ENCODE results near the gene NCOA3. TPM values are rescaled to one million over a fixed set of nuclear protein-coding genes. Genes with fewer than 3 reads are reported as not detected.

NCOA3 gene
- total and polyA plus RNA-seq, 2 donors (not counting 1 experiment from before 2014, with no cell fraction given): 22.3 to 23.1 TPM

DNA sequence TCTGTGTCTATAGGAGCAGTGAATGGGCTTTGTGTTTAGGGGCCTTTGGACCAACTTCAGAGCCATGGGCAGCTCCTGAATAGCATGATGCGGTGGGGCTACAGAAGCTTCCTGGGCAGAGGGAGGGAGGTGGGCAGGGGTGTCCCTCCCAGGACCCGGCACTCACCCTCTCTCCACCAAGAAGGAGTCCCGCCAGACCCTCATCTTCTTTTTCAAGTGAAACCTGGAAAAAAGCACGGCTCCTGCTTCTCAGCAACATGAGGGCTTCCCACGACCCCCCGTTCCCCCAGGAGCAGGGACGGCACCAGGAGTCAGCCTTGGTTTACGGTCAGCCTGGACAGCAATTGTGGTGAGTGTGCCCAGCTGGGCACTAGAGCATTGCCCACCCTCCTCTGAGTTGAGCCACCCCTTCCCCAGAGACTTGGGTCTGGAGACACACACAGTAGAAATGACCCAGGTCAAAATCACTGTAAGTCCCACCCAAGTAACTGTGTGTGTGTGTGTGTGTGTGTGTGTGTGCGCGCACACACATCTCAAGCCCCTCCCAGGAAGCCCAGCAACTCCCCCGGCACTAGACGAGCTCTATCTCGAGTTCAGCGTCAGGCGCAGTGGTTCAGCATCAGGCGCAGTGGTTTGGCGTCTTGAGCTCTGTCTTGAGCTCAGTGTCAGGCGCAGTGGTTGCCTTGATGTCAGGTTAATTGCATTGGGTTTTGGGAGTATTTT, 175.4 kb downstream of the NCOA3 start:
- DNase-seq (ENCODE audit: low read depth in 2 of 2): no peak
- Histone ChIP-seq H3K79me2 (ENCODE audit: control insufficient read depth, insufficient read depth, low read length) (no peaks in the 10 kb centered on the region), H3K4me2 (ENCODE audit: extremely low read depth, insufficient read depth, low read length) (no peak overlapping the region), H3K36me3 (ENCODE audit: control insufficient read depth, insufficient read depth, low read length) (no peaks in the 10 kb centered on the region), H3K27ac (ENCODE audit: insufficient read depth, low read length) (no peak overlapping the region), H3K27me3 (ENCODE audit: control insufficient read depth, insufficient read depth, low read length) (no peaks in the 10 kb centered on the region), H3K4me3 (replicated peaks in 1 of 4; ENCODE audit: control extremely low read depth in 1 of 4, insufficient read depth in 1 of 4, low read depth in 3 of 4, low read length in 4 of 4) (no peak overlapping the region), H4K20me1 (ENCODE audit: control insufficient read depth, extremely low read depth, insufficient read depth, low read length) (no peaks in the 10 kb centered on the region), H3K9ac (ENCODE audit: insufficient read depth, low read length) (no peak overlapping the region), H3K4me1 (ENCODE audit: control insufficient read depth, extremely low read depth, insufficient read depth, low read length) (no peaks in the 10 kb centered on the region), H2AFZ (ENCODE audit: low read length) (no peak overlapping the region), H3K9me3 (ENCODE audit: control insufficient read depth, insufficient read depth, low read depth, low read length) (no peaks in the 10 kb centered on the region)
- TF ChIP-seq EZH2 (IDR thresholded peaks at IDR 0.05; ENCODE audit: low read length, missing control alignments): no peak
- TF ChIP-seq, protein P1, sequence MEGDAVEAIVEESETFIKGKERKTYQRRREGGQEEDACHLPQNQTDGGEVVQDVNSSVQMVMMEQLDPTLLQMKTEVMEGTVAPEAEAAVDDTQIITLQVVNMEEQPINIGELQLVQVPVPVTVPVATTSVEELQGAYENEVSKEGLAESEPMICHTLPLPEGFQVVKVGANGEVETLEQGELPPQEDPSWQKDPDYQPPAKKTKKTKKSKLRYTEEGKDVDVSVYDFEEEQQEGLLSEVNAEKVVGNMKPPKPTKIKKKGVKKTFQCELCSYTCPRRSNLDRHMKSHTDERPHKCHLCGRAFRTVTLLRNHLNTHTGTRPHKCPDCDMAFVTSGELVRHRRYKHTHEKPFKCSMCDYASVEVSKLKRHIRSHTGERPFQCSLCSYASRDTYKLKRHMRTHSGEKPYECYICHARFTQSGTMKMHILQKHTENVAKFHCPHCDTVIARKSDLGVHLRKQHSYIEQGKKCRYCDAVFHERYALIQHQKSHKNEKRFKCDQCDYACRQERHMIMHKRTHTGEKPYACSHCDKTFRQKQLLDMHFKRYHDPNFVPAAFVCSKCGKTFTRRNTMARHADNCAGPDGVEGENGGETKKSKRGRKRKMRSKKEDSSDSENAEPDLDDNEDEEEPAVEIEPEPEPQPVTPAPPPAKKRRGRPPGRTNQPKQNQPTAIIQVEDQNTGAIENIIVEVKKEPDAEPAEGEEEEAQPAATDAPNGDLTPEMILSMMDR (conservative IDR thresholded peaks at IDR 0.05 in 1 of 2, IDR thresholded peaks at IDR 0.05 in 1 of 2; ENCODE audit: low read depth in 1 of 2, low read length in 2 of 2): no peak

DNA sequence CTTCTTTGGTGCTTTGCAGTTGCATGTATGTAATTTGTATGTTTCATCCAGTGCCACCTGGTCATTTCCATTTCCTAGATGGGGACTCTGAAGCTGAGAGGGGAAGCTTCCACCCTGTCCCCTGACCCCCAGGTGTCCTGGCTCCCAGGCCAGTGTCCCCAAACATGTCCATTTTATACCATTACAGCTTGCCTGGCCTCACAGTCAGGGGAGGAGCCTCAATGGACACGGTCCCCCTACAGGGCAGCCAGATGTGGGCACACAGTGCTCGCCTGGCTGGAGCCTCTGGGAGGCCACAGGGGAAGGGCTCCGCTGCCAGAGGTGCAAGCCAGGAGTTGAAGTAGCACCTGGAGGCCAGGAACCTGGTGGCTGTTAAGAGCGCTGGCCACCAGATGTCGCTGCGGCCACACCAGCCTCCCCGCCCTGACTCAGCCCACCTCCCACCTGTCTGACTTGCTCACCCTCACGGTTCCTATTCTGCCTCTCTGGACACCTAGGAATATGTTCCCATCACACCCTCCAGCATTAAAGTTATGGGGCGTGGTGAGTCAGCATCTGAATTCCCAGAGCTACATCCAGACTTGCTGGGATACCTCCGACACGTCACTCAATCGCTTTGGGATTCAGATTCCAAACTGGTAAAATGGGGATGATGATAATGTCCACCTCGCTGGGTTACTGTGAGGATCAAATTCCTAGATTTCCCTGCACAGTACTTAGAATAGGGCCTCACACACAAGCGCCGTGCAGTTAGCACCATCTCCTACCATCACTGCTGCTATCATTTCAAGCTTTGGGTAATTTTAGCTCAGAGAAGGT, 176.2 kb downstream of the NCOA3 start:
- Histone ChIP-seq H3K4me1 (ENCODE audit: control insufficient read depth, extremely low read depth, insufficient read depth, low read length) (no peaks in the 10 kb centered on the region), H3K4me3 (replicated peaks in 1 of 4; ENCODE audit: control extremely low read depth in 1 of 4, insufficient read depth in 1 of 4, low read depth in 3 of 4, low read length in 4 of 4) (no peak overlapping the region), H3K79me2 (ENCODE audit: control insufficient read depth, insufficient read depth, low read length) (no peaks in the 10 kb centered on the region), H3K36me3 (ENCODE audit: control insufficient read depth, insufficient read depth, low read length) (no peaks in the 10 kb centered on the region), H3K9me3 (ENCODE audit: control insufficient read depth, insufficient read depth, low read depth, low read length) (no peaks in the 10 kb centered on the region), H4K20me1 (ENCODE audit: control insufficient read depth, extremely low read depth, insufficient read depth, low read length) (no peaks in the 10 kb centered on the region), H3K9ac (ENCODE audit: insufficient read depth, low read length) (no peak overlapping the region), H3K27ac (ENCODE audit: insufficient read depth, low read length) (no peak overlapping the region), H3K27me3 (ENCODE audit: control insufficient read depth, insufficient read depth, low read length) (no peaks in the 10 kb centered on the region), H2AFZ (ENCODE audit: low read length) (no peak overlapping the region), H3K4me2 (ENCODE audit: extremely low read depth, insufficient read depth, low read length) (no peak overlapping the region)
- no peak for TF ChIP-seq EZH2 (IDR thresholded peaks at IDR 0.05; ENCODE audit: low read length, missing control alignments)
- TF ChIP-seq, protein P1 (conservative IDR thresholded peaks at IDR 0.05 in 1 of 2, IDR thresholded peaks at IDR 0.05 in 1 of 2; ENCODE audit: low read depth in 1 of 2, low read length in 2 of 2): peak; percentile 53 to 76
- peak; percentile 11 to 29 for DNase-seq (ENCODE audit: low read depth in 2 of 2)

DNA sequence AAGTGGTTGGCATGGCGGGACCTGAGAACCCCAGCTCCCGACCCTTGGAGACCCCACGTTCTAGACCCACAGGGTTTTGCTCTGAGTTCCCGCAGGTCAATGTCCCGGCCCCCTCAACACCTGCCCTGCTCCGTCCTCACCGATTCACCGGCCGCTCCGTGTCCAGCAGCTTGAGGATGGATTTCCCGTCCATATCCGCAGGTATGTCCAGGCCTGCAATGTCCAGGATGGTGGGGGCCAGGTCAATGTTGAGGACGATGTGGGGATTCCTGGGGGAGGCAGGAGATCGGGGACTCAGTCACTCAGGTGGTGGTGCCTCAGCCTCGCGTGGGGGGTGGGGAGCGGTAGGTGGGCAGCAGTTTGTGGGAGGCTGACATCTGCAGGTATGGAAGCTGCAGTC, 176.8 kb downstream of the NCOA3 start:
- no peaks in the 10 kb centered on the region for H3K27me3 ChIP-seq (ENCODE audit: control insufficient read depth, insufficient read depth, low read length)
- no peak overlapping the region for H2AFZ ChIP-seq (ENCODE audit: low read length)
- H3K79me2 ChIP-seq (ENCODE audit: control insufficient read depth, insufficient read depth, low read length): no peaks in the 10 kb centered on the region
- H3K4me2 ChIP-seq (ENCODE audit: extremely low read depth, insufficient read depth, low read length): no peak overlapping the region
- no peak for TF ChIP-seq EZH2 (IDR thresholded peaks at IDR 0.05; ENCODE audit: low read length, missing control alignments)
- no peak for DNase-seq (ENCODE audit: low read depth in 2 of 2)
- H3K4me3 ChIP-seq (replicated peaks in 1 of 4; ENCODE audit: control extremely low read depth in 1 of 4, insufficient read depth in 1 of 4, low read depth in 3 of 4, low read length in 4 of 4): no peak overlapping the region
- H3K4me1 ChIP-seq (ENCODE audit: control insufficient read depth, extremely low read depth, insufficient read depth, low read length): no peaks in the 10 kb centered on the region
- no peaks in the 10 kb centered on the region for H3K9me3 ChIP-seq (ENCODE audit: control insufficient read depth, insufficient read depth, low read depth, low read length)
- no peak overlapping the region for H3K27ac ChIP-seq (ENCODE audit: insufficient read depth, low read length)
- no peaks in the 10 kb centered on the region for H3K36me3 ChIP-seq (ENCODE audit: control insufficient read depth, insufficient read depth, low read length)
- no peaks in the 10 kb centered on the region for H4K20me1 ChIP-seq (ENCODE audit: control insufficient read depth, extremely low read depth, insufficient read depth, low read length)
- H3K9ac ChIP-seq (ENCODE audit: insufficient read depth, low read length): no peak overlapping the region
